ENCODE measurements around the gene PCCA. TPM values are rescaled to one million over a fixed set of nuclear protein-coding genes. Genes with fewer than 3 reads are reported as not detected.

PCCA gene
- total and polyA plus RNA-seq, 2 donors (not counting 3 experiments of a cell fraction or from before 2014, with no cell fraction given), result 5.7 to 20.2 TPM

- Histone ChIP-seq H3K36me3 (ENCODE audit: control insufficient read depth in 2 of 2, extremely low read depth in 1 of 2, insufficient read depth in 2 of 2, low read length in 2 of 2) (no peaks in the 10 kb centered on the region), H3K9me3 (replicated peaks; ENCODE audit: control insufficient read depth, insufficient read depth, low read length) (no peaks in the 10 kb centered on the region), H2AFZ (ENCODE audit: low read depth, low read length) (no peak overlapping the region), H3K79me2 (ENCODE audit: control insufficient read depth, insufficient read depth, low read length) (no peaks in the 10 kb centered on the region), H3K4me1 (ENCODE audit: control insufficient read depth, extremely low read depth, insufficient read depth, low read length) (no peaks in the 10 kb centered on the region), H3K4me2 (ENCODE audit: insufficient read depth, low read length) (no peak overlapping the region), H3K9ac (replicated peaks; ENCODE audit: extremely low read depth, insufficient read depth, low read length) (no peak overlapping the region), H3K27me3 (ENCODE audit: control insufficient read depth in 2 of 2, insufficient read depth in 2 of 2, low read length in 2 of 2) (peaks cover 3 to 9% of the 10 kb centered on the region in 2 experiments), H3K9me1 (replicated peaks; ENCODE audit: control insufficient read depth, extremely low read depth, insufficient read depth, low read length) (no peaks in the 10 kb centered on the region), H3K27ac (ENCODE audit: insufficient read depth, low read depth, low read length) (no peak overlapping the region), H4K20me1 (replicated peaks; ENCODE audit: control insufficient read depth, extremely low read depth, insufficient read depth, low read length) (no peaks in the 10 kb centered on the region), H3K4me3 (replicated peaks in 1 of 3; ENCODE audit: insufficient read depth in 1 of 3, low read depth in 1 of 3, low read length in 3 of 3) (no peak overlapping the region)
- DNase-seq (ENCODE audit: low read depth, low spot score) (no peak), FAIRE-seq (no peak)
- no TSS peak for BruUV-seq (replicated peaks)
- dilution Hi-C loops (cut with MboI; ENCODE audit: extremely low pct_ligation_motif_present, low sequenced_read_pairs) (no loop called here), intact Hi-C loops (cut with micrococcal nuclease) (no loop called here)
- ChIA-PET POLR2A (no interaction called here), CTCF (no interaction called here)
- TF ChIP-seq CTCF (IDR thresholded peaks at IDR 0.05; ENCODE audit: extremely low read depth in 1 of 2, insufficient read depth in 1 of 2, low read depth in 1 of 2, low read length in 2 of 2), result no peak
- no peak for TF ChIP-seq MYC (IDR thresholded peaks at IDR 0.05; ENCODE audit: low read depth, low read length)
- no peak for TF ChIP-seq FOS (IDR thresholded peaks at IDR 0.05; ENCODE audit: borderline replicate concordance, insufficient read depth, low read length)
- no peak for TF ChIP-seq POLR2A (IDR thresholded peaks at IDR 0.05; ENCODE audit: low read depth, low read length)
- TF ChIP-seq POLR2AphosphoS5 (IDR thresholded peaks at IDR 0.05; ENCODE audit: insufficient read depth, low read depth, low read length), result no peak
- no peak for TF ChIP-seq JUN (IDR thresholded peaks at IDR 0.05; ENCODE audit: borderline replicate concordance, insufficient read depth, insufficient read length, low read depth)
- TF ChIP-seq EZH2 (IDR thresholded peaks at IDR 0.05; ENCODE audit: borderline replicate concordance, low read depth, low read length, severe bottlenecking), result no peak
- TF ChIP-seq GATA2 (IDR thresholded peaks at IDR 0.05; ENCODE audit: insufficient read depth, insufficient read length, low read depth, low read length), result no peak
- TF ChIP-seq MAX (IDR thresholded peaks at IDR 0.05; ENCODE audit: insufficient read depth, insufficient read length), result no peak
These were observed 20.6 kb upstream of the PCCA start for GRCh38 chr13:100068133-100068931.
